Measurements from ENCODE around the gene TYR.

DNA sequence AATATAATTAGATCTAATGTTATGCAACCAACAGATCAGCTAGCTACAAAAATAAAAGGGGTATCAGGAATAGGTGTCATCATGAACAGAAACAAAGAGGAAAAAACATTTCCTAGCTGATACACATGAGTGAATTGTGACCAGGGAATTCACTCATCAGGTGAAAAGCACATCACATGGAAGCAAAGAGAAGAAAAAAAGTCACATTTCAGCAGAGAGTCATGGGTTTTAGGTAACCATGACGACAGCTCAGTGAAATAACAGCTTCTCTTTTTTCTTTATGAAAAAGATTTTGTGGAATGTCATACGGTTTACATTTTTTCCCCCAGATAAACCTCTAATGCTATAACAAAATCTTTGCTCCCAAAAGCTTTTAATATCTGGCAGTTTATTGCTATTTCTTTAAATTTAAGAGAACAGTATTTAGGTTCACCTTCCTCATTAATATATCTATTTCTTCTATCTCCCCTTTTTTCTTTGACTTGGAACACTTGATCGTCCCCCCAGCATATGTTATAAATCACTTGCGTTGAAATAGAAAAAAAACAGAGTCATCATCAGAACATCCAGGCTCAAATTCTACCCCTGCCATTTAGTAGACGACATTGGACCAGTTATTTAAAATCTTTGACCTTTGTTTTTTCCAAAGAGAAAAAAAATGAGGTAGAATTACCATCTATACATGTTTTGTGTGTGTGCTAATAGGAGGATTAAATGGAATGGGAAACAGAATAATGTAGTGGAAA lies 5.3 kb downstream of the TYR start:
- TF ChIP-seq, protein P1, sequence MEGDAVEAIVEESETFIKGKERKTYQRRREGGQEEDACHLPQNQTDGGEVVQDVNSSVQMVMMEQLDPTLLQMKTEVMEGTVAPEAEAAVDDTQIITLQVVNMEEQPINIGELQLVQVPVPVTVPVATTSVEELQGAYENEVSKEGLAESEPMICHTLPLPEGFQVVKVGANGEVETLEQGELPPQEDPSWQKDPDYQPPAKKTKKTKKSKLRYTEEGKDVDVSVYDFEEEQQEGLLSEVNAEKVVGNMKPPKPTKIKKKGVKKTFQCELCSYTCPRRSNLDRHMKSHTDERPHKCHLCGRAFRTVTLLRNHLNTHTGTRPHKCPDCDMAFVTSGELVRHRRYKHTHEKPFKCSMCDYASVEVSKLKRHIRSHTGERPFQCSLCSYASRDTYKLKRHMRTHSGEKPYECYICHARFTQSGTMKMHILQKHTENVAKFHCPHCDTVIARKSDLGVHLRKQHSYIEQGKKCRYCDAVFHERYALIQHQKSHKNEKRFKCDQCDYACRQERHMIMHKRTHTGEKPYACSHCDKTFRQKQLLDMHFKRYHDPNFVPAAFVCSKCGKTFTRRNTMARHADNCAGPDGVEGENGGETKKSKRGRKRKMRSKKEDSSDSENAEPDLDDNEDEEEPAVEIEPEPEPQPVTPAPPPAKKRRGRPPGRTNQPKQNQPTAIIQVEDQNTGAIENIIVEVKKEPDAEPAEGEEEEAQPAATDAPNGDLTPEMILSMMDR (IDR thresholded peaks at IDR 0.05), result no peak
- no peak for TF ChIP-seq POLR2A (IDR thresholded peaks at IDR 0.05)
